H1 (cell line): ENCODE results near the gene KCNK3. TPM values are rescaled to one million over a fixed set of nuclear protein-coding genes. Genes with fewer than 3 reads are reported as not detected.

Experiments
- CTCF ChIA-PET: fragments of 300-600 bp; sonication (Branson Sonifier 250); formaldehyde crosslinking; loops from one replicate; lab custom pipeline; 2021; ENCODE audit not compliant: partially characterized antibody; lab: Charles Lee
- POLR2A ChIA-PET: fragments of 300-600 bp; sonication (Branson Sonifier 250); formaldehyde crosslinking; loops from one replicate; lab custom pipeline; 2021; ENCODE audit warnings: inconsistent platforms; ENCODE audit not compliant: partially characterized antibody; lab: Charles Lee
- DNase-seq, 2 experiments: peaks; one replicate each; pipeline versions ENCODE4 v3.0.0 to v3.0.0-alpha.2; 2010 to 2022; ENCODE audit warnings: low spot score in 2 of 2, low read depth in 1 of 2, mixed read lengths in 1 of 2
- FAIRE-seq: peaks from 2 replicates; lab custom pipeline; 2011; peaks lifted over from hg19 to GRCh38; lab: Jason Lieb, UNC
- H2AFZ ChIP-seq: 2 replicates; pipeline ENCODE4 v1.8.1; 2012; ENCODE audit warnings: low read length, inconsistent platforms
- H2AK5ac ChIP-seq: 2 replicates; pipeline ENCODE4 v1.6.1; 2013; ENCODE audit warnings: low read depth, low read length
- H2BK120ac ChIP-seq: replicated peaks from 2 replicates; pipeline ENCODE3; 2013; ENCODE audit warnings: low read depth, low read length, inconsistent platforms
- H2BK12ac ChIP-seq: 2 replicates; pipeline ENCODE4 v1.6.1; 2013; ENCODE audit warnings: low read depth, low read length
- H2BK15ac ChIP-seq: 2 replicates; pipeline ENCODE4 v1.6.1; 2013; ENCODE audit warnings: low read length
- H2BK20ac ChIP-seq: 2 replicates; pipeline ENCODE4 v1.6.1; 2013; ENCODE audit warnings: low read length
- H2BK5ac ChIP-seq: 2 replicates; pipeline ENCODE4 v1.6.1; 2013; ENCODE audit warnings: low read depth, low read length
- H3K14ac ChIP-seq: 2 replicates; pipeline ENCODE4 v1.6.1; 2013; ENCODE audit warnings: inconsistent platforms; ENCODE audit not compliant: insufficient read length
- H3K18ac ChIP-seq: 2 replicates; pipeline ENCODE4 v1.6.1; 2013; ENCODE audit warnings: low read length; ENCODE audit errors: extremely low read depth
- H3K23ac ChIP-seq: 2 replicates; pipeline ENCODE4 v1.6.1; 2013; ENCODE audit warnings: inconsistent platforms; ENCODE audit not compliant: insufficient read length
- H3K23me2 ChIP-seq: 2 replicates; pipeline ENCODE4 v1.6.1; 2013; ENCODE audit warnings: low read depth, low read length
- H3K27ac ChIP-seq: 2 replicates; pipeline ENCODE4 v1.6.1; 2011; ENCODE audit warnings: low read depth, low read length, inconsistent platforms
- H3K27me3 ChIP-seq, 4 experiments: replicated peaks in 1 of 4; 1 replicate in 1 of 4; 2 replicates in 3 of 4; pipeline versions ENCODE4 v1.6.1 to v1.8.1; 2011 to 2013; ENCODE audit warnings: low read length in 3 of 4, mild to moderate bottlenecking in 3 of 4, inconsistent platforms in 2 of 4, mixed read lengths in 2 of 4, moderate library complexity in 1 of 4; ENCODE audit not compliant: control insufficient read depth in 3 of 4, insufficient read depth in 3 of 4; ENCODE audit errors: extremely low read depth in 1 of 4
- H3K36me3 ChIP-seq, 4 experiments: 2 replicates each; pipeline versions ENCODE4 v1.6.1 to v1.8.1; 2011 to 2013; ENCODE audit warnings: mild to moderate bottlenecking in 4 of 4, low read length in 3 of 4, moderate library complexity in 2 of 4, control low read depth in 1 of 4, inconsistent platforms in 1 of 4; ENCODE audit not compliant: insufficient read depth in 4 of 4, control insufficient read depth in 2 of 4
- H3K4ac ChIP-seq: replicated peaks from 2 replicates; pipeline ENCODE3; 2013; ENCODE audit warnings: low read length, low read depth, mixed read lengths, inconsistent platforms; ENCODE audit not compliant: insufficient read length
- H3K4me1 ChIP-seq, 4 experiments: replicated peaks in 1 of 4; 1 replicate in 1 of 4; 2 replicates in 3 of 4; pipeline versions ENCODE4 v1.6.1 to v1.8.1; 2011 to 2013; ENCODE audit warnings: low read length in 3 of 4, inconsistent platforms in 2 of 4, mixed read lengths in 1 of 4; ENCODE audit not compliant: insufficient read depth in 4 of 4, control insufficient read depth in 3 of 4
- H3K4me2 ChIP-seq, 2 experiments: 2 replicates each; pipeline versions ENCODE4 v1.6.1 to v1.8.1; 2011 to 2013; ENCODE audit warnings: low read depth in 2 of 2, low read length in 2 of 2, control low read depth in 1 of 2, inconsistent platforms in 1 of 2, mild to moderate bottlenecking in 1 of 2; ENCODE audit not compliant: insufficient read depth in 1 of 2
- H3K4me3 ChIP-seq, 4 experiments: fragments of 200-600, 300-600 bp in 1 of 4; sonication (generic), shearing (Covaris generic), sonication (Bioruptor Twin) in 1 of 4; 2 replicates each; pipeline versions ENCODE4 v1.5.1 to v1.8.1; 2011 to 2016; ENCODE audit warnings: low read length in 4 of 4, low read depth in 3 of 4, control low read depth in 2 of 4, inconsistent platforms in 2 of 4, mild to moderate bottlenecking in 2 of 4, mixed read lengths in 1 of 4, moderate library complexity in 1 of 4; ENCODE audit not compliant: insufficient read depth in 2 of 4; ENCODE audit errors: extremely low read depth in 1 of 4
- H3K56ac ChIP-seq: replicated peaks from 2 replicates; pipeline ENCODE3; 2013; ENCODE audit warnings: low read depth, mild to moderate bottlenecking, mixed read lengths, low read length, inconsistent platforms; ENCODE audit not compliant: insufficient read length
- H3K79me1 ChIP-seq: 2 replicates; pipeline ENCODE4 v1.6.1; 2013; ENCODE audit warnings: low read depth, low read length, control low read depth
- H3K79me2 ChIP-seq, 2 experiments: 2 replicates each; pipeline versions ENCODE4 v1.6.1 to v1.8.1; 2012 to 2013; ENCODE audit warnings: low read length in 2 of 2, mild to moderate bottlenecking in 2 of 2, inconsistent platforms in 1 of 2; ENCODE audit not compliant: insufficient read depth in 2 of 2, control insufficient read depth in 1 of 2
- H3K9ac ChIP-seq, 4 experiments: replicated peaks in 1 of 4; 1 replicate in 1 of 4; 2 replicates in 3 of 4; pipeline versions ENCODE4 v1.6.1 to v1.8.1; 2011 to 2013; ENCODE audit warnings: low read depth in 3 of 4, low read length in 3 of 4, control low read depth in 2 of 4, mild to moderate bottlenecking in 2 of 4, moderate library complexity in 2 of 4, inconsistent platforms in 1 of 4; ENCODE audit errors: extremely low read depth in 1 of 4
- H3K9me3 ChIP-seq, 2 experiments: 2 replicates each; pipeline versions ENCODE4 v1.6.1 to v1.8.1; 2012 to 2013; ENCODE audit warnings: mild to moderate bottlenecking in 2 of 2, moderate library complexity in 2 of 2, control low read depth in 1 of 2, inconsistent platforms in 1 of 2, low read depth in 1 of 2, low read length in 1 of 2, mixed read lengths in 1 of 2; ENCODE audit not compliant: insufficient read depth in 2 of 2
- H4K20me1 ChIP-seq, 2 experiments: replicated peaks in 1 of 2; 2 replicates each; pipeline versions ENCODE3 to v1.8.1; 2011 to 2013; ENCODE audit warnings: inconsistent platforms in 2 of 2, low read length in 2 of 2, mild to moderate bottlenecking in 1 of 2; ENCODE audit not compliant: insufficient read depth in 2 of 2, control insufficient read depth in 1 of 2
- H4K5ac ChIP-seq: 2 replicates; pipeline ENCODE4 v1.6.1; 2013; ENCODE audit warnings: low read length, low read depth, mixed read lengths, inconsistent platforms; ENCODE audit not compliant: insufficient read length
- H4K8ac ChIP-seq: 2 replicates; pipeline ENCODE4 v1.8.0; 2013; ENCODE audit warnings: mild to moderate bottlenecking, moderate library complexity, low read length, inconsistent platforms; ENCODE audit not compliant: insufficient read depth; ENCODE audit errors: extremely low read depth
- H4K91ac ChIP-seq: replicated peaks from 2 replicates; pipeline ENCODE3; 2013; ENCODE audit warnings: low read length, mixed read lengths, inconsistent platforms; ENCODE audit not compliant: insufficient read length
- BCL11A ChIP-seq, 2 experiments: IDR thresholded peaks; one replicate each; pipeline ENCODE4 v1.6.1; 2011; ENCODE audit warnings: low read depth in 2 of 2, low read length in 2 of 2, mild to moderate bottlenecking in 2 of 2
- CTBP2 ChIP-seq: IDR thresholded peaks from 2 replicates; pipeline ENCODE4 v1.7.0; 2011; ENCODE audit warnings: borderline replicate concordance, mild to moderate bottlenecking, moderate library complexity, mixed read lengths, low read length; ENCODE audit not compliant: insufficient read depth, insufficient read length
- HDAC2 ChIP-seq, 2 experiments: fragments of 300-600 bp in 1 of 2; sonication (generic) in 1 of 2; IDR thresholded peaks; 2 replicates each; pipeline ENCODE4 v1.6.1; 2011 to 2012; ENCODE audit warnings: low read depth in 2 of 2, low read length in 2 of 2, mild to moderate bottlenecking in 2 of 2, moderate library complexity in 2 of 2, borderline replicate concordance in 1 of 2, inconsistent platforms in 1 of 2
- HDAC6 ChIP-seq: IDR thresholded peaks from one replicate; pipeline ENCODE4 v1.7.1; 2012; ENCODE audit warnings: low read depth, mild to moderate bottlenecking, inconsistent platforms, low read length, moderate library complexity
- JUN ChIP-seq: IDR thresholded peaks from 2 replicates; pipeline ENCODE4 v1.6.1; 2011; ENCODE audit warnings: low read depth, mild to moderate bottlenecking, improper control_type of control experiment, low read length
- KDM1A ChIP-seq: fragments of 200-600, 300-600 bp; sonication (generic); IDR thresholded peaks from 2 replicates; pipeline ENCODE4 v1.7.1; 2016; ENCODE audit warnings: mild to moderate bottlenecking, low read length, borderline replicate concordance
- KDM4A ChIP-seq: IDR thresholded peaks from one replicate; pipeline ENCODE4 v1.7.1; 2012; ENCODE audit warnings: low read depth, mild to moderate bottlenecking, moderate library complexity, low read length, inconsistent platforms; ENCODE audit not compliant: severe bottlenecking
- POLR2AphosphoS5 ChIP-seq: IDR thresholded peaks from 2 replicates; pipeline ENCODE4 v1.6.1; 2011; ENCODE audit warnings: low read depth, low read length
- RBBP5 ChIP-seq: IDR thresholded peaks from 2 replicates; pipeline ENCODE4 v1.7.1; 2012; ENCODE audit warnings: low read depth, mild to moderate bottlenecking, inconsistent platforms, low read length, moderate library complexity, borderline replicate concordance
- SIX5 ChIP-seq: IDR thresholded peaks from 2 replicates; pipeline ENCODE4 v1.6.1; 2011; ENCODE audit warnings: mild to moderate bottlenecking, low read depth, low read length
- TAF7 ChIP-seq: optimal IDR thresholded peaks from 2 replicates; pipeline ENCODE3; 2011; ENCODE audit warnings: low read depth, mild to moderate bottlenecking, inconsistent platforms, low read length, moderate library complexity, borderline replicate concordance
- WGBS, 2 experiments: shearing (Covaris generic) in 1 of 2; methylation state at CpG; one replicate each; pipeline versions ENCODE4 v1.1.6 to v1.1.7; 2013 to 2015; ENCODE audit warnings: low lambda C conversion rate in 2 of 2, mixed read lengths in 2 of 2, inconsistent platforms in 1 of 2, low coverage in 1 of 2, missing lambda C conversion rate in 1 of 2; ENCODE audit not compliant: insufficient replicate concordance in 2 of 2, insufficient coverage in 1 of 2, insufficient read length in 1 of 2; ENCODE audit errors: extremely low coverage in 1 of 2, missing lambda C conversion rate in 1 of 2; 5-methylcytosine and 5-hydroxymethylcytosine counted together
- polyA plus RNA-seq, 7 experiments: library from polyadenylated mRNA; depleted of rRNA in 3 of 7; stranded (reverse) in 5 of 7; unstranded in 2 of 7; fragments of >200 nt in 5 of 7; fragments of 200-250 nt in 2 of 7; gene quantifications; 1 replicate in 5 of 7; 2 replicates in 1 of 7; 4 replicates in 1 of 7; pipeline versions ENCODE4 v1.2.1 to v1.2.3, GENCODE V29; 2011 to 2013; ENCODE audit warnings: missing spikeins in 2 of 7, mixed read lengths in 2 of 7
- total RNA-seq: library from RNA; stranded (reverse); fragmentation: NEBNext Ultra II Directional; extraction: Animal tissue kit (Norgen Biotek cat#: 25700); gene quantifications from 2 replicates; pipeline ENCODE4 v1.2.1, GENCODE V29; 2021

KCNK3 gene
- total and polyA plus RNA-seq, 2 of the 8 experiments (the other 6 are each of a cell fraction or from before 2014, with no cell fraction given): 0.29 to 0.30 TPM

GRCh38 chr2:26711457-26712161, 19.1 kb downstream of the KCNK3 start:
- Histone ChIP-seq H3K27ac (no peak overlapping the region), H2BK20ac (no peak overlapping the region), H3K79me2 (no peaks in the 10 kb centered on the region), H2BK12ac (0 out of 2 replicates have a peak overlapping the region, but pooled peaks have one; percentile 2), H3K36me3 (no peaks in the 10 kb centered on the region), H2AFZ (no peak overlapping the region), H3K4me3 (no peak overlapping the region), H3K27me3 (no peaks in the 10 kb centered on the region; a peak in 1 of 7 replicates), H3K56ac (no peak overlapping the region), H2BK15ac (no peak overlapping the region), H3K4me2 (no peak overlapping the region), H3K23ac (no peak overlapping the region), H2BK5ac (no peak overlapping the region), H3K4ac (no peak overlapping the region), H2AK5ac (no peak overlapping the region), H4K5ac (no peak overlapping the region), H3K9me3 (no peaks in the 10 kb centered on the region), H3K23me2 (no peaks in the 10 kb centered on the region), H3K79me1 (no peaks in the 10 kb centered on the region), H4K91ac (no peak overlapping the region), H3K14ac (no peak overlapping the region), H3K18ac (no peak overlapping the region), H3K4me1 (peaks cover 0 to 6% (median 1%) of the 10 kb centered on the region in 4 experiments; a peak in 4 of 7 replicates), H3K9ac (no peak overlapping the region), H4K20me1 (no peaks in the 10 kb centered on the region), H2BK120ac (no peak overlapping the region), H4K8ac (no peak overlapping the region)
- POLR2A ChIA-PET: no interaction called here
- CTCF ChIA-PET: interaction anchor here (1.0 to 4.4 kb wide), 7 partner anchors 8 to 106 kb away, joined by 3 to 26 read pairs (median 6); no protein-coding TSS in a partner anchor
- FAIRE-seq (no peak), DNase-seq (no peak)
- WGBS, 2 experiments: 83% methylated on average over 11 of the region's 11 CpGs; no CpG with 5 or more reads in 1 of the 2 experiments
- TF ChIP-seq BCL11A (IDR thresholded peaks at IDR 0.05; ENCODE audit: low read depth in 2 of 2, low read length in 2 of 2): no peak
- no peak for TF ChIP-seq HDAC2 (IDR thresholded peaks at IDR 0.05; ENCODE audit: borderline replicate concordance in 1 of 2, low read depth in 2 of 2, low read length in 2 of 2)
- TF ChIP-seq TAF7: no peak
- no peak for TF ChIP-seq POLR2AphosphoS5
- TF ChIP-seq KDM1A: no peak
- no peak for TF ChIP-seq JUN
- TF ChIP-seq RBBP5: no peak
- no peak for TF ChIP-seq CTBP2
- no peak for TF ChIP-seq KDM4A
- no peak for TF ChIP-seq HDAC6
- TF ChIP-seq SIX5: no peak
